ENCODE data around the gene TMPRSS11D.

The TMPRSS11D gene

GRCh38 chr4:67907650-67908049, 23.8 kb upstream of the TMPRSS11D start:
- peaks cover 5% of the 10 kb centered on the region for H3K9me3 Mint-ChIP-seq
- peaks cover 13% of the 10 kb centered on the region for H3K27me3 Mint-ChIP-seq
- no peaks in the 10 kb centered on the region for H3K36me3 Mint-ChIP-seq (ENCODE audit: low read depth)
- no peak overlapping the region for H3K27ac Mint-ChIP-seq
- H3K4me1 Mint-ChIP-seq (ENCODE audit: low read depth) = no peaks in the 10 kb centered on the region
- no peak overlapping the region for H3K4me3 Mint-ChIP-seq

DNA sequence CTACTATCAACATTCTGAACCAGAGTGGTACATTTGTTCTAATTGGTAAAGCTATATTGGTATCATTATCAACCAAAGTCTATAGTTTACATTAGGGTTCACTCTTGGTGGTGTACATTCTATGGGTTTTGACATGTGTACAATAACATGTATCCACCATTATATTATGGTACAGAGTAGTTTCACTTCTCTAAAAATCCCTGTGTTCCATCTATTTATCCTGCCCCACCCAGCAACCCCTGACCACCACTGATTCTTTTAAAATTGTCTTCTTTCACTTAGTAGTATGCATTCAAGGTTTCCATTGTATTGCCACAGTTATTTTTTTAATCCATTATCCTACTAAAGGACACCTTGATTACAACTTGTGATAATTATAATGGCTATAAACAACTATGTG, 15.3 kb upstream of the TMPRSS11D start:
- H3K4me3 Mint-ChIP-seq = no peak overlapping the region
- H3K36me3 Mint-ChIP-seq (ENCODE audit: low read depth) = no peaks in the 10 kb centered on the region
- no peaks in the 10 kb centered on the region for H3K9me3 Mint-ChIP-seq
- no peaks in the 10 kb centered on the region for H3K27me3 Mint-ChIP-seq
- H3K27ac Mint-ChIP-seq = no peak overlapping the region
- peaks cover 4% of the 10 kb centered on the region for H3K4me1 Mint-ChIP-seq (ENCODE audit: low read depth)

- no peak overlapping the region for H3K4me3 Mint-ChIP-seq
- H3K4me1 Mint-ChIP-seq (ENCODE audit: low read depth) = peaks cover 4% of the 10 kb centered on the region
- H3K27me3 Mint-ChIP-seq = no peaks in the 10 kb centered on the region
- H3K27ac Mint-ChIP-seq = no peak overlapping the region
- no peaks in the 10 kb centered on the region for H3K9me3 Mint-ChIP-seq
- no peaks in the 10 kb centered on the region for H3K36me3 Mint-ChIP-seq (ENCODE audit: low read depth)
Observed at GRCh38 chr4:67897686-67898085, 13.9 kb upstream of the TMPRSS11D start.

- peaks cover 4% of the 10 kb centered on the region for H3K4me1 Mint-ChIP-seq (ENCODE audit: low read depth)
- no peak overlapping the region for H3K27ac Mint-ChIP-seq
- no peaks in the 10 kb centered on the region for H3K9me3 Mint-ChIP-seq
- no peak overlapping the region for H3K4me3 Mint-ChIP-seq
- no peaks in the 10 kb centered on the region for H3K27me3 Mint-ChIP-seq
- no peaks in the 10 kb centered on the region for H3K36me3 Mint-ChIP-seq (ENCODE audit: low read depth)
Observed at GRCh38 chr4:67896421-67897065, 12.7 kb upstream of the TMPRSS11D start.

DNA sequence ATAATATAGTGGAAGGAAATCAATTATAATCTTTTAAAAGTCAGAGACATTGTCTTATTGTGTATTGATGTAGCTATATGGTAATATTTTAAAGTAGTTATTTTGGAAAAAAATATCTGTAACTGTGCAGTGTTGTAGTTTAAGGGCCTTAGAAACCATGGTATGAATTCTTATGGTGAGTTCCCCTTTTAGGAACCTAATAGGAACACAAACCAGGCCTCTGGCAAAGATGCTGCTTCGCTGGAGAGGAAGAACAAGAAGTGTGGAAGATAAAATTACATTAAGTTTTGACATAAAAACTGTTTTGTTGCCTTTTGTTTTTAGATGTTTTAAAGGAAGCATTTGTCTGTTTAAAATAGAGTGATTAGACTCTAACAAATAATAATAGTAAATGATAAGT, 10.9 kb upstream of the TMPRSS11D start:
- no peaks in the 10 kb centered on the region for H3K9me3 Mint-ChIP-seq
- H3K36me3 Mint-ChIP-seq (ENCODE audit: low read depth) = no peaks in the 10 kb centered on the region
- H3K27me3 Mint-ChIP-seq = no peaks in the 10 kb centered on the region
- no peak overlapping the region for H3K27ac Mint-ChIP-seq
- H3K4me1 Mint-ChIP-seq (ENCODE audit: low read depth) = peaks cover 4% of the 10 kb centered on the region
- no peak overlapping the region for H3K4me3 Mint-ChIP-seq

DNA sequence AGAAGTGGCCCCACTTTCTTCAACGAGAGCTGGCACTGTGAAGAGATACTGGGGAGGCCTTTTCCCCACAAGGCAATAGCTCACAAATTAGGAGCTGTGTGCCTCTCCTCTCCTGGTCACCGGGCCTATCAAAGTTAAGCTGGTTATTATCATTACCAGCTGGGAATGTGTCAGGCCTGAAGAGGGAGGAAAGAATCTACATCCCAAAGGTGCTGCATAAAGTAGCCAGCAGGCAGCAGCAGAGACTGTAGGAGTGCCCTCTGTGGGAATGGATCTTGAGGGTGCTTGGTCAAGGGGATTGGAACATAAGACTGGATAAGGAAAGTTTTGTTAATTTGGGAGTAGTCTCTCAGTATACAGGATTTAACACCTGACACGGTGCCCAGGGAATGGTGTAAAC, 9.1 kb upstream of the TMPRSS11D start:
- H3K36me3 Mint-ChIP-seq (ENCODE audit: low read depth) = no peaks in the 10 kb centered on the region
- no peaks in the 10 kb centered on the region for H3K9me3 Mint-ChIP-seq
- no peak overlapping the region for H3K4me3 Mint-ChIP-seq
- no peaks in the 10 kb centered on the region for H3K27me3 Mint-ChIP-seq
- no peak overlapping the region for H3K27ac Mint-ChIP-seq
- H3K4me1 Mint-ChIP-seq (ENCODE audit: low read depth) = peaks cover 4% of the 10 kb centered on the region

DNA sequence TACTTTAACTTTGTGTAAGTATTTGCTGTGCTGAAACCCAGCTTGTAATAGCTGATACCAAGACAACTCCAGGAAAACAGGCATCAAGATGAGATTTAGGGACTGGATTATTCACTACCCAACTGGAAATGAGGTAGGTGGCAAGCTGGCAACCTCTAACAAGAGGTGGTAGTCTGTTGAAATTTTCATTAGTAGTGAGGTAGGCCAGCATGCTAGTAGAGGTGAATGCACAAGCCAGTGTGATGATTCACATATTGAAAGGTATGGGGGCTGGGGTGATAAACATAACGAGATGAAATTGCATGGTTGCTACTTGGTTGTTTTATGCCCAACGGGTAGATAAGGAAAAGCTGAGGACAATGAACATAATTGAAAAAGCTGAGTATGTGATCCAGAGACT, 8.5 kb upstream of the TMPRSS11D start:
- Mint-ChIP-seq H3K27ac (no peak overlapping the region), H3K27me3 (no peaks in the 10 kb centered on the region), H3K9me3 (no peaks in the 10 kb centered on the region), H3K4me1 (ENCODE audit: low read depth) (peaks cover 4% of the 10 kb centered on the region), H3K36me3 (ENCODE audit: low read depth) (no peaks in the 10 kb centered on the region), H3K4me3 (no peak overlapping the region)

GRCh38 chr4:67891645-67892044, 7.8 kb upstream of the TMPRSS11D start:
- Mint-ChIP-seq H3K9me3 (no peaks in the 10 kb centered on the region), H3K27me3 (no peaks in the 10 kb centered on the region), H3K4me3 (no peak overlapping the region), H3K27ac (no peak overlapping the region), H3K36me3 (ENCODE audit: low read depth) (no peaks in the 10 kb centered on the region), H3K4me1 (ENCODE audit: low read depth) (peaks cover 4% of the 10 kb centered on the region)

- Mint-ChIP-seq H3K27me3 (no peaks in the 10 kb centered on the region), H3K4me1 (ENCODE audit: low read depth) (no peaks in the 10 kb centered on the region), H3K4me3 (no peak overlapping the region), H3K36me3 (ENCODE audit: low read depth) (no peaks in the 10 kb centered on the region), H3K27ac (no peak overlapping the region), H3K9me3 (no peaks in the 10 kb centered on the region)
Observed at GRCh38 chr4:67886281-67886680, 2.5 kb upstream of the TMPRSS11D start.

DNA sequence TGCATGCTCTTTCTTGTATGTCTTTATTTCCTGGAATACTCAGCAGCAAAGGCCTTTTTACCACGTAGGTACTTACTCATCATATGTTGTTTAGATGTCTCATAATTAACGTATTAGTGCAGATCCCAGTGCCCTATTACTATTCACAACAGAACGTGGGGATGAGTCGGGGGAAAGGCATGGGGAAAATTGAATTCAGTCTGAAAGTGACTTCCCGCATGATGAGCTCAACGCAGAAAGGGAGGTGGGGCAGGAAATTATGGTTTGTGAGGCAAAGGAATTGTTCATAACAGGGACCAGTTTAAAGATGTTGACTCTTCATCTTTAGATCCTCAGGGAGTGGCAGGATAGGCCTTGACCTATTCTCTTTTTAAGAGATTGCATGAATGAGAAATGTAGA, 2.0 kb upstream of the TMPRSS11D start:
- Mint-ChIP-seq H3K9me3 (no peaks in the 10 kb centered on the region), H3K36me3 (ENCODE audit: low read depth) (no peaks in the 10 kb centered on the region), H3K27me3 (no peaks in the 10 kb centered on the region), H3K4me3 (no peak overlapping the region), H3K4me1 (ENCODE audit: low read depth) (no peaks in the 10 kb centered on the region), H3K27ac (no peak overlapping the region)

GRCh38 chr4:67884701-67885100, 899 bp upstream of the TMPRSS11D start:
- H3K27me3 Mint-ChIP-seq = no peaks in the 10 kb centered on the region

DNA sequence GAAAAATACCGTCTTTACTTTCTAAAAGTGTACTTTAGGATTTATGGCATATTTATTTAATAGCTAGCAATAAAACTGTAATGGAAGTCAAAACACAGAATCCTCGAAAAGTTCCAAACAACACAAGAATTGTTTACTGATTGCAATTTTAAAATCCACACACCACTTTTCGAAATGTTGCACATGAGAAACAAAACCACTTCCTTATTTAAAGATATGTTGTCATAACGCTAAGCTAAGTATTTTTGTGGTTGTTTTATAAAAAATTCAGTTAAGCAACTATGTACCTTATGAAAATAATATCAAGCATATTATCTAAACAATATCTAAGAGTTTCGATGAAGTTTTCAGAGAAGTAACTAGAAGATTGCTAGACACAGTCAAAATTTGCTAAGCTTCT, 344 bp downstream of the TMPRSS11D start:
- H3K4me1 Mint-ChIP-seq (ENCODE audit: low read depth) = no peaks in the 10 kb centered on the region
- no peaks in the 10 kb centered on the region for H3K27me3 Mint-ChIP-seq
- no peaks in the 10 kb centered on the region for H3K9me3 Mint-ChIP-seq
- H3K27ac Mint-ChIP-seq = no peak overlapping the region
- no peak overlapping the region for H3K4me3 Mint-ChIP-seq
- no peaks in the 10 kb centered on the region for H3K36me3 Mint-ChIP-seq (ENCODE audit: low read depth)

More at GRCh38 chr4:67884701-67885100, 899 bp upstream of the TMPRSS11D start:
- Mint-ChIP-seq H3K9me3 (no peaks in the 10 kb centered on the region), H3K36me3 (ENCODE audit: low read depth) (no peaks in the 10 kb centered on the region), H3K27ac (no peak overlapping the region), H3K4me3 (no peak overlapping the region), H3K4me1 (ENCODE audit: low read depth) (no peaks in the 10 kb centered on the region)

DNA sequence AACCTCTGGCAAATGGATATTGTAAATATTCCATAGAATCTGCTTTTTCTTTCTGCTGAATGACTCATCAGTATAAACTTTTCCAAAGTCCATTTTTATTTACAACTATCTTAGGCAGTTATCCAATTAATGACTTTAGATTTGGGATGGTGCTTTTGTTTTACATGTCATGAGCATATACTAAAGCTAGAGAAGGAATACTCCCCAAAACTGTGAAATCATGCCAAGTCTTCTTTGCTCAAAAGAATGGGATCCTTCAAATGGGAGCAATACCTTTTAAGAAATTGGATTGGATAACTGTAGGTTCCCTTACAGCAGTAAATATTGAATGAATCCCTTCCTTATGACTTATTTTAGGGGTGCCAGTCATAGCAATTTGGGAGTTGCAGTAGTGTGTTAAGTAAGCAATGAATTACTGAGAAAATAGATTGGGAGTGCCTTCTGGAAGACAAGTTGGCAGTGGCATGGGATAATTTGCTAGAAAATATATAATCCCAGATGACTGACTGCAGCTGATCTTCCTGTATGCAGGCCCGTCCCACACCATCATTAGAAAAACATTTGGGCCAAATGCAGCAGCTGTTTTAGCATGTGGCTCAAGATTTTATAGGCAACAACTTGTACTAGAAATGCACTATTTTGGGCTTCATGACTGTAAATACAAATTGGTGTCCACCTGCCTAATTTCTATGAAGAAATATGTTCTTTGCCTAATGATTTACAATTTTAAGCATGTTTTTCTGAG, 2.8 kb downstream of the TMPRSS11D start:
- no peaks in the 10 kb centered on the region for H3K36me3 Mint-ChIP-seq (ENCODE audit: low read depth)
- no peak overlapping the region for H3K4me3 Mint-ChIP-seq
- H3K27ac Mint-ChIP-seq = no peak overlapping the region
- H3K9me3 Mint-ChIP-seq = no peaks in the 10 kb centered on the region
- no peaks in the 10 kb centered on the region for H3K27me3 Mint-ChIP-seq
- H3K4me1 Mint-ChIP-seq (ENCODE audit: low read depth) = no peaks in the 10 kb centered on the region

- Mint-ChIP-seq H3K4me3 (no peak overlapping the region), H3K27me3 (no peaks in the 10 kb centered on the region), H3K9me3 (no peaks in the 10 kb centered on the region), H3K27ac (no peak overlapping the region), H3K4me1 (ENCODE audit: low read depth) (no peaks in the 10 kb centered on the region), H3K36me3 (ENCODE audit: low read depth) (no peaks in the 10 kb centered on the region)
Observed at GRCh38 chr4:67879486-67879885, 4.3 kb downstream of the TMPRSS11D start.

DNA sequence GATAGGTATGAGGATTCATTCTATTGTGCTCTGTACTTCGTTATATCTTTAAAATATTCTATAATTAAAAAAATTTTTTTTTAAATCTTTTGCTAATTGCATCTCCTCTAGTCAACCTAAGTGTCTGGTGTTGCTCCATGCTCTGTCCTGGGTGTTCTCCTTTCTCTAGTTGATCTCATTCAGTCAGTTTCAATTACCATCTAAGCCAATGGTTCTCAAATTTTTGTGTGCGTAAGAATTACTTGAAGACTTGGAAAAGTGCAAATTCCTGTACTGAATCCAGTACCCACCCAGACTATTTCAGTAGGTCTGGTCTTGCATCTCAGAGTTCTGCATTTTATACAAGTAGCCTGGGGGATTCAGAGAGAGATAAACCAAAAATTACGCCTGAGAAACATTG, 6.7 kb downstream of the TMPRSS11D start:
- Mint-ChIP-seq H3K36me3 (ENCODE audit: low read depth) (no peaks in the 10 kb centered on the region), H3K27ac (no peak overlapping the region), H3K4me1 (ENCODE audit: low read depth) (no peaks in the 10 kb centered on the region), H3K9me3 (no peaks in the 10 kb centered on the region), H3K27me3 (no peaks in the 10 kb centered on the region), H3K4me3 (no peak overlapping the region)

DNA sequence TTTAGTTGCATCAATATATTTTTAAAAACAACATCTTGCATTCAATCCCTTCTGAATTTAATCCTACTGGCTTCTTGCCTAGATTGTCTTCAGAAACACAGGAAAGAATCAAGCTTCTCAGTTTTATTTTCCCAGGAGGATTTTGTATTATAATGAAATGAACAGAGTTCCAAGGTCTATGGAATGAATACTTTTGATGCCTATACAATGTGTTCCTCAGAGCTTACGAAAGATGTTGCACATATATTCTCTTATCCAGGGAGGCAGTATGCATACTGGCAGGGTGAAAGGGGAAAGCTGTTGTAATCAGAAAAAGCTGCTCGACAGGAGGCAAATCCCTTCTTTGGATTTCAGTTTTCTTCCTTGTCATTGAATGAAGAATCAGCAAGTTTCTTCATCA, 8.8 kb downstream of the TMPRSS11D start:
- peaks cover 3% of the 10 kb centered on the region for H3K27me3 Mint-ChIP-seq
- H3K36me3 Mint-ChIP-seq (ENCODE audit: low read depth) = no peaks in the 10 kb centered on the region
- H3K27ac Mint-ChIP-seq = no peak overlapping the region
- no peaks in the 10 kb centered on the region for H3K4me1 Mint-ChIP-seq (ENCODE audit: low read depth)
- no peaks in the 10 kb centered on the region for H3K9me3 Mint-ChIP-seq
- H3K4me3 Mint-ChIP-seq = no peak overlapping the region

Data from stimulated activated naive CD8-positive, alpha-beta T cell treated with anti-CD3 and anti-CD28 coated beads, Interleukin-15, Interleukin-2, amounts not matched to agents 100 ng/mL and 50 ng/mL, for 24 hours (primary cell).